Measurements from ENCODE around the gene SMPDL3A.

Gene SMPDL3A

GRCh38 chr6:122806291-122806690, 17.2 kb downstream of the SMPDL3A start:
- DNase-seq = no peak

- DNase-seq = no peak
Observed at GRCh38 chr6:122808121-122808885, 19.2 kb downstream of the SMPDL3A start.

DNA sequence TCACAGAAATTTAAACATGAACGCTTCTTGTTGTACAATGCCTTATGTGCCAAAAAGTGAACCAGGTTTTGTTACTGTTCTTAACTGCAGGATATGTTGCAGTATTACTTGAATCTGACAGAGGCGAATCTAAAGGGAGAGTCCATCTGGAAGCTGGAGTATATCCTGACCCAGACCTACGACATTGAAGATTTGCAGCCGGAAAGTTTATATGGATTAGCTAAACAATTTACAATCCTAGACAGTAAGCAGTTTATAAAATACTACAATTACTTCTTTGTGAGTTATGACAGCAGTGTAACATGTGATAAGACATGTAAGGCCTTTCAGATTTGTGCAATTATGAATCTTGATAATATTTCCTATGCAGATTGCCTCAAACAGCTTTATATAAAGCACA, 19.9 kb downstream of the SMPDL3A start:
- DNase-seq = no peak

- DNase-seq = no peak
Observed at GRCh38 chr6:122809691-122810090, 20.6 kb downstream of the SMPDL3A start.

DNA sequence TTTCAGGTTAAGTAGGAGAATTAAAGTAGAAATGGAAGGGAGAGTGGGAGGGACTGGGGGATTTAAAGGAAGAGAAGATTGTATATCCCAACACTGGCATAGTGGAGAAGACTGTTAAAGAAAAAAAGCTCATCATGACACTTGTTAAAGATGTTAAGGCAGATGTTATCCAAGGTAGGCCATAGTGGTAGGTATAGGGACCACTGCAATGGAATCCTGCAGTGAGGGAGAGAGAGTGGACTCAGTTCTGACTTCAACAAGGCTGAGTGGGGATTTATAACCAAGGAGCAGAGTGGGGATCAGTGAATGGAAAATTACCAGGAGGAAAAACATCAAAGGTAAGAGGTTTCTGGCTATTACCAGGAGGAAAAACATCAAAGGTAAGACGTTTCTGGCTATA, 21.1 kb downstream of the SMPDL3A start:
- DNase-seq = no peak

- DNase-seq = no peak
Observed at GRCh38 chr6:122817358-122817757, 28.3 kb downstream of the SMPDL3A start.

- DNase-seq = no peak
Observed at GRCh38 chr6:122817766-122818165, 28.7 kb downstream of the SMPDL3A start.

DNA sequence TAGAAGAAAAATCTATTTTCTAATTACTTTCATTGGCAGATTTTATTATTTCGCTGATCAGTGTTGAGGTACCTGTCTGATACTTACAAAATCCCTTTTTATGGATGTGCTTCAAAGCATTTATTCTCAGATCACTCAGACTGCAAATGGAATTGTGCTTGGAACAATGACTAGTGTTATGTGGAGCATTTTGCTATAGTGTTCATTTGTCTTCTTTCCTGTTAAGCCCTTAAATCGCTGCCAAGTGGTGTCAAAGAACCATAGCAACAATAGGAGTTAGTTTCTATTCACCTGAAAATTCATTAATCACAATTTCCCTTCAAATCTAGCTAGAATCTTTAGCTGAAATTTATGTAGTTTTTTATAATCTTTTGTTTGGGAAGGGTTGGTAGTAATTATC, 29.8 kb downstream of the SMPDL3A start:
- no peak for DNase-seq

GRCh38 chr6:122821095-122821494, 32.0 kb downstream of the SMPDL3A start:
- no peak for DNase-seq

- DNase-seq = no peak
Observed at GRCh38 chr6:122825163-122825562, 36.1 kb downstream of the SMPDL3A start.

- DNase-seq = no peak
Observed at GRCh38 chr6:122829456-122829855, 40.4 kb downstream of the SMPDL3A start.

GRCh38 chr6:122831511-122831910, 42.5 kb downstream of the SMPDL3A start:
- DNase-seq = no peak

- DNase-seq = no peak
Observed at GRCh38 chr6:122832459-122832858, 43.4 kb downstream of the SMPDL3A start.

- no peak for DNase-seq
Observed at GRCh38 chr6:122833021-122833491, 44.0 kb downstream of the SMPDL3A start.

DNA sequence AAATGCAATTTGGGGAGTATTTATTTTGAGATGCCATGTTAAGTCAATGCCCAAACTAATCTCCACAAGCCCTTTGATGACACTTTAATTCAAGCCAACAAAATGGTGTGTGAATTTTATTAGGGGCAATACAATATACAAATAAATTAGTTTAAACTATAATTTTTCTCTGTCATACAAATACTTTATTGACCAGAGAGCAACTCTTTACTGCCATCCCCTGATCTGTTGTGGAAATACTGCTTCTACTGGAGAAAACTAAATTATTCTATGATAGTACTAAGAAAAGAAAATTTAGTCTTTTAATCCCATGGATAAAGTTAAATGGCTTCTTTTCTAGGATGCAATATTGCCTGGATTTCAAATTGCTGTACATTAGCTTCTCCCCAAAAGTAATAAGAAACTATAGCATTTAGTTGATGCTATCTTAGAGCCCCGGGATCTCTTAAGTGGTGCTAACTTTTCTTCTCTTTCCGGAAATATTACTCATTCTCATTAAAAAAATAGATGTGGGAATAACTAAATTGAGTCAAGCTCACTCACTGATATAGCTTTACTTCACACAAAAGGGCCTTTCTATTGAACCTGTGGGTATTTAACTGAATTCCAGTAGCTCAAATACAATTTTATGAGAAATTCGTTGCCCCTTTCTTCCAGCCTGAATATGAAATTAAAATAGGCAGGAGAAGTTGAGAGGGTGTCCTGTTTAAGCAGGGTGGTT, 49.2 kb downstream of the SMPDL3A start:
- no peak for DNase-seq

GRCh38 chr6:122839472-122839871, 50.4 kb downstream of the SMPDL3A start:
- DNase-seq = peak; percentile 44

GRCh38 chr6:122839906-122840305, 50.8 kb downstream of the SMPDL3A start:
- DNase-seq = no peak

DNA sequence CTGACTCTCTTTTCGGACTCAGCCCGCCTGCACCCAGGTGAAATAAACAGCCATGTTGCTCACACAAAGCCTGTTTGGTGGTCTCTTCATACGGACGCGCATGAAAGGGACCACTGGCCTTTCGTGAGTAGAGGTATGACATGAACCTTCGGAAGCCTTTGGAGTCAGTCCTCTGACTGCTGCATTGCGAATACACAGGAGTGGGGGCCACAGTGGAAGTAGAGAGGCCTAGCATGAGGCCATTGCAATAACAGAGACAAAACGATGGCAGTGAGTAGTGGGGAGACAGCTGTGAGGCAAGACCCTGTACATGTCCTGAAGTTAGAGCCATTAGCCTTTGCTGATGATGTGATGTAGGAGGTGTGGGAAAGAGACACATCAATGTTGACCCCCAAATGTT, 56.4 kb downstream of the SMPDL3A start:
- DNase-seq = no peak

- no peak for DNase-seq
Observed at GRCh38 chr6:122845916-122846612, 57.0 kb downstream of the SMPDL3A start.

- no peak for DNase-seq
Observed at GRCh38 chr6:122853259-122853995, 64.4 kb downstream of the SMPDL3A start.
